Upper lobe of left lung (tissue), 4 donors: ENCODE measurements around the gene PHAF1.

Source experiments
- EP300 ChIP-seq, 4 donors: sonication (generic); formaldehyde crosslinking; IDR thresholded peaks; one replicate each; pipeline ENCODE4 v1.5.1; 2017; ENCODE audit warnings: antibody characterized with exemption in 4 of 4, control low read depth in 2 of 4
- POLR2A ChIP-seq, 4 donors: fragments of 450-650 bp; IDR thresholded peaks; one replicate each; pipeline ENCODE4 v1.5.1; 2016 to 2017; ENCODE audit warnings: antibody characterized with exemption in 4 of 4, mild to moderate bottlenecking in 2 of 4
- POLR2AphosphoS5 ChIP-seq, 2 donors: sonication (generic); formaldehyde crosslinking; IDR thresholded peaks; one replicate each; pipeline ENCODE4 v1.5.1; 2017; ENCODE audit warnings: antibody characterized with exemption in 2 of 2
- TF ChIP-seq, protein P1 (sequence below), 6 experiments: fragments of 450-650 bp in 4 of 6; fragments of 200-600 bp in 2 of 6; sonication (generic) in 2 of 6; IDR thresholded peaks; one replicate each; pipeline ENCODE4 v1.5.1; 2016 to 2019; ENCODE audit warnings: antibody characterized with exemption in 6 of 6

DNA sequence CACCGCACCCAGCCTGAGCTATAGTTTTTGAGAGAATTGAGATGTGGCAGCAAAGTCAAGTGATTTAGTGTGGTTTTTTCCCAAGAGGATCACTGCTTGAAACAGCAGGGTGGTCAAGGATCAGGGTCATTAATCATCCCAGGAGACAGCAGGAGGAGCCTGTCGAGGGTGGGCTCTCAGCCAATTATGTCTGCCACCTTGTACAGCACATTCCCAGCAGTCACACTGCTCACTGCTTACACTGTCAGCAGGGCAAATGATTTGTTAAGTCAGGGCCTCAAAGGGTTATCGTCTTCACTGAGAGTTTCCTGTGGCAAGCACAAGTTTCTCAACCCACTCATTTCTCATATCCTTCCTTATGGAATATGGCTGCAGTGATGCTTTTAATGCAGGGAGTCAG is 27.9 kb downstream of the PHAF1 start:
- TF ChIP-seq, protein P1, sequence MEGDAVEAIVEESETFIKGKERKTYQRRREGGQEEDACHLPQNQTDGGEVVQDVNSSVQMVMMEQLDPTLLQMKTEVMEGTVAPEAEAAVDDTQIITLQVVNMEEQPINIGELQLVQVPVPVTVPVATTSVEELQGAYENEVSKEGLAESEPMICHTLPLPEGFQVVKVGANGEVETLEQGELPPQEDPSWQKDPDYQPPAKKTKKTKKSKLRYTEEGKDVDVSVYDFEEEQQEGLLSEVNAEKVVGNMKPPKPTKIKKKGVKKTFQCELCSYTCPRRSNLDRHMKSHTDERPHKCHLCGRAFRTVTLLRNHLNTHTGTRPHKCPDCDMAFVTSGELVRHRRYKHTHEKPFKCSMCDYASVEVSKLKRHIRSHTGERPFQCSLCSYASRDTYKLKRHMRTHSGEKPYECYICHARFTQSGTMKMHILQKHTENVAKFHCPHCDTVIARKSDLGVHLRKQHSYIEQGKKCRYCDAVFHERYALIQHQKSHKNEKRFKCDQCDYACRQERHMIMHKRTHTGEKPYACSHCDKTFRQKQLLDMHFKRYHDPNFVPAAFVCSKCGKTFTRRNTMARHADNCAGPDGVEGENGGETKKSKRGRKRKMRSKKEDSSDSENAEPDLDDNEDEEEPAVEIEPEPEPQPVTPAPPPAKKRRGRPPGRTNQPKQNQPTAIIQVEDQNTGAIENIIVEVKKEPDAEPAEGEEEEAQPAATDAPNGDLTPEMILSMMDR (IDR thresholded peaks at IDR 0.05): no peak
- no peak for TF ChIP-seq POLR2A (IDR thresholded peaks at IDR 0.05)
- no peak for TF ChIP-seq POLR2AphosphoS5 (IDR thresholded peaks at IDR 0.05)
- TF ChIP-seq EP300 (IDR thresholded peaks at IDR 0.05): no peak
